ENCODE measurements around the gene ELMO2. TPM values are rescaled to one million over a fixed set of nuclear protein-coding genes. Genes with fewer than 3 reads are reported as not detected.

Gene ELMO2
- total RNA-seq, 1 donor from 2014 or later, result 53.3 TPM

GRCh38 chr20:46400828-46401477 lies 5.5 kb downstream of the ELMO2 start:
- Histone ChIP-seq H3K36me3 (no peaks in the 10 kb centered on the region), H4K20me1 (ENCODE audit: low read depth) (peaks cover 73% of the 10 kb centered on the region), H3K79me2 (ENCODE audit: low read depth) (peaks cover 74% of the 10 kb centered on the region), H3K4me3 (no peak overlapping the region), H3K9ac (no peak overlapping the region), H3K9me3 (ENCODE audit: low read depth) (no peaks in the 10 kb centered on the region), H3K4me2 (peak overlapping the region; percentile 25), H3F3A (ENCODE audit: low read depth) (peaks cover 3% of the 10 kb centered on the region), H3K27me3 (no peaks in the 10 kb centered on the region), H2AFZ (replicated peaks) (no peak overlapping the region), H3K27ac (no peak overlapping the region), H3K4me1 (peaks cover 24% of the 10 kb centered on the region)
- peaks cover 3% of the 10 kb centered on the region for H3K36me3 Mint-ChIP-seq
- DNase-seq (ENCODE audit: low spot score), result peak; percentile 28
- H3K9me3 Mint-ChIP-seq, result no peaks in the 10 kb centered on the region
- TF ChIP-seq EZH2phosphoT487 (IDR thresholded peaks at IDR 0.05) (no peak), EZH2 (IDR thresholded peaks at IDR 0.05) (no peak)
- TF ChIP-seq, protein P1, sequence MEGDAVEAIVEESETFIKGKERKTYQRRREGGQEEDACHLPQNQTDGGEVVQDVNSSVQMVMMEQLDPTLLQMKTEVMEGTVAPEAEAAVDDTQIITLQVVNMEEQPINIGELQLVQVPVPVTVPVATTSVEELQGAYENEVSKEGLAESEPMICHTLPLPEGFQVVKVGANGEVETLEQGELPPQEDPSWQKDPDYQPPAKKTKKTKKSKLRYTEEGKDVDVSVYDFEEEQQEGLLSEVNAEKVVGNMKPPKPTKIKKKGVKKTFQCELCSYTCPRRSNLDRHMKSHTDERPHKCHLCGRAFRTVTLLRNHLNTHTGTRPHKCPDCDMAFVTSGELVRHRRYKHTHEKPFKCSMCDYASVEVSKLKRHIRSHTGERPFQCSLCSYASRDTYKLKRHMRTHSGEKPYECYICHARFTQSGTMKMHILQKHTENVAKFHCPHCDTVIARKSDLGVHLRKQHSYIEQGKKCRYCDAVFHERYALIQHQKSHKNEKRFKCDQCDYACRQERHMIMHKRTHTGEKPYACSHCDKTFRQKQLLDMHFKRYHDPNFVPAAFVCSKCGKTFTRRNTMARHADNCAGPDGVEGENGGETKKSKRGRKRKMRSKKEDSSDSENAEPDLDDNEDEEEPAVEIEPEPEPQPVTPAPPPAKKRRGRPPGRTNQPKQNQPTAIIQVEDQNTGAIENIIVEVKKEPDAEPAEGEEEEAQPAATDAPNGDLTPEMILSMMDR (IDR thresholded peaks at IDR 0.05), result no peak
- H3K27me3 Mint-ChIP-seq (ENCODE audit: insufficient read depth, low read depth), result peaks cover 4% of the 10 kb centered on the region
- peaks cover 27% of the 10 kb centered on the region for H3K4me1 Mint-ChIP-seq
- H3K4me3 Mint-ChIP-seq, result no peak overlapping the region
- H3K27ac Mint-ChIP-seq, result no peak overlapping the region

GRCh38 chr20:46400253-46400652 lies 6.2 kb downstream of the ELMO2 start:
- H3K9me3 Mint-ChIP-seq, result no peaks in the 10 kb centered on the region
- H3K4me2 ChIP-seq, result peak overlapping the region; percentile 25
- H3F3A ChIP-seq (ENCODE audit: low read depth), result no peaks in the 10 kb centered on the region
- H4K20me1 ChIP-seq (ENCODE audit: low read depth), result peaks cover 73% of the 10 kb centered on the region
- no peak overlapping the region for H3K4me3 ChIP-seq
- H2AFZ ChIP-seq (replicated peaks), result no peak overlapping the region
- peaks cover 73% of the 10 kb centered on the region for H3K79me2 ChIP-seq (ENCODE audit: low read depth)
- H3K4me3 Mint-ChIP-seq, result no peak overlapping the region
- H3K4me1 Mint-ChIP-seq, result peaks cover 34% of the 10 kb centered on the region
- peaks cover 6% of the 10 kb centered on the region for H3K36me3 Mint-ChIP-seq
- H3K9me3 ChIP-seq (ENCODE audit: low read depth), result no peaks in the 10 kb centered on the region
- H3K27ac ChIP-seq, result no peak overlapping the region
- H3K9ac ChIP-seq, result no peak overlapping the region
- H3K27me3 ChIP-seq, result no peaks in the 10 kb centered on the region
- no peak overlapping the region for H3K27ac Mint-ChIP-seq
- TF ChIP-seq, protein P1 (IDR thresholded peaks at IDR 0.05), result no peak
- no peak for TF ChIP-seq EZH2 (IDR thresholded peaks at IDR 0.05)
- no peak for DNase-seq (ENCODE audit: low spot score)
- no peaks in the 10 kb centered on the region for H3K36me3 ChIP-seq
- peaks cover 22% of the 10 kb centered on the region for H3K4me1 ChIP-seq
- H3K27me3 Mint-ChIP-seq (ENCODE audit: insufficient read depth, low read depth), result no peaks in the 10 kb centered on the region

DNA sequence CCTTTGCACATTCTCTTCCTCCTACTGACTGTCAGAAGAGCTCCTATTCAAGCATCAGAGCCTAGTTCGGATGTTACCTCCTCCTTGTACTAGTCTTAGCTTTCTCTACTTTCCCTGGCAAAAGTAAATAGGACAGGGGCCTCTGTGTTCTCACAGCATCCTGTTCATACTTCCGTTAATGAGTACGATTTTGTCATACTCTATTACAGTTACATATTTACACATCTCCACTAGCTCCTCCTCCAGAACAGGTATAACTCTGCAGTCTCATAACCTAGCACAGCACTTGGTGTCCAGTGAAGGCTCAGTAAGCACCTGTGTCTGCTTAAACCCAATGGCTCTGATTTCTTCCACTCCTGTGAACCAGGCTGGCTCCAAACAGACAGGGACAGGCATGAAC lies 7.0 kb downstream of the ELMO2 start:
- Mint-ChIP-seq H3K27ac (no peak overlapping the region), H3K9me3 (no peaks in the 10 kb centered on the region), H3K36me3 (peaks cover 10% of the 10 kb centered on the region), H3K4me3 (no peak overlapping the region), H3K4me1 (peaks cover 32% of the 10 kb centered on the region), H3K27me3 (ENCODE audit: insufficient read depth, low read depth) (no peaks in the 10 kb centered on the region)
- H2AFZ ChIP-seq (replicated peaks), result no peak overlapping the region
- peaks cover 75% of the 10 kb centered on the region for H4K20me1 ChIP-seq (ENCODE audit: low read depth)
- H3K4me2 ChIP-seq, result no peak overlapping the region
- no peak overlapping the region for H3K27ac ChIP-seq
- H3K27me3 ChIP-seq, result no peaks in the 10 kb centered on the region
- H3K9ac ChIP-seq, result no peak overlapping the region
- H3F3A ChIP-seq (ENCODE audit: low read depth), result no peaks in the 10 kb centered on the region
- no peak for DNase-seq (ENCODE audit: low spot score)
- TF ChIP-seq, protein P1 (IDR thresholded peaks at IDR 0.05), result no peak
- no peaks in the 10 kb centered on the region for H3K36me3 ChIP-seq
- H3K9me3 ChIP-seq (ENCODE audit: low read depth), result no peaks in the 10 kb centered on the region
- H3K79me2 ChIP-seq (ENCODE audit: low read depth), result peaks cover 65% of the 10 kb centered on the region
- peaks cover 17% of the 10 kb centered on the region for H3K4me1 ChIP-seq
- H3K4me3 ChIP-seq, result no peak overlapping the region

Data from neural progenitor cell (in vitro differentiated cells).